Measurements from ENCODE around the gene ZNF516.

ZNF516 gene

DNA sequence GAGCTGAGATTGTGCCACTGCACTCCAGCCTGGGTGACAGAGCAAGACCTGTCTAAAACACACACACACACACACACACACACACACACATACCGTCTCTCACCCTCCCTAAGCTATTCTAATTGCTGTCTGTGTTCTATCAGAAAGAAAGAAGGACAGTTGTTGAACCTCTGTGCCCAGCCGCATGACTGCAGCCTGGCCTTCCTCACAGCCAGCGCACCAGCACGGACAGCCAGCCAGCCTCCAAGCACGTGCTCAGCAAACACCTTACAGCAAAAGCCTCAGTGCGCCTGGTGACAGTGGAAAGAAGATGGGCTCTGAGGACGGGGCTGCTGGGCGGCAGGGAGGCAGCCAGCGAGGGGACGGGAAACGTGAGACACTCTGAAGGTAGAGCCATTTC, 58.0 kb downstream of the ZNF516 start:
- ChIA-PET POLR2A (no interaction called here), CTCF (interaction anchor here (1.0 to 1.5 kb wide), 2 partner anchors 16 to 38 kb away, joined by 3 to 5 read pairs; no protein-coding TSS in a partner anchor)
- Histone ChIP-seq H3K9me3 (ENCODE audit: control insufficient read depth, insufficient read depth, low read depth, low read length) (no peaks in the 10 kb centered on the region), H3K27ac (ENCODE audit: extremely low read depth, low read depth, low read length) (no peak overlapping the region), H3K36me3 (ENCODE audit: control insufficient read depth in 2 of 2, insufficient read depth in 1 of 2, low read length in 2 of 2) (peaks cover 6 to 61% of the 10 kb centered on the region in 2 experiments; a peak in 2 of 3 replicates), H3K4me1 (ENCODE audit: control insufficient read depth, insufficient read depth, low read length) (no peaks in the 10 kb centered on the region), H3K4me3 (ENCODE audit: low read depth, low read length) (no peak overlapping the region)
- TF ChIP-seq, protein P1, sequence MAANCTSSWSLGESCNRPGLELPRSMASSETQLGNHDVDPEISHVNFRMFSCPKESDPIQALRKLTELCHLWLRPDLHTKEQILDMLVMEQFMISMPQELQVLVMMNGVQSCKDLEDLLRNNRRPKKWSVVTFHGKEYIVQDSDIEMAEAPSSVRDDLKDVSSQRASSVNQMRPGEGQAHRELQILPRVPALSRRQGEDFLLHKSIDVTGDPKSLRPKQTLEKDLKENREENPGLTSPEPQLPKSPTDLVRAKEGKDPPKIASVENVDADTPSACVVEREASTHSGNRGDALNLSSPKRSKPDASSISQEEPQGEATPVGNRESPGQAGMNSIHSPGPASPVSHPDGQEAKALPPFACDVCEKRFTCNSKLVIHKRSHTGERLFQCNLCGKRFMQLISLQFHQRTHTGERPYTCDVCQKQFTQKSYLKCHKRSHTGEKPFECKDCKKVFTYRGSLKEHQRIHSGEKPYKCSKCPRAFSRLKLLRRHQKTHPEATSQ (tag by site-specific recombination; IDR thresholded peaks at IDR 0.05): no peak

DNA sequence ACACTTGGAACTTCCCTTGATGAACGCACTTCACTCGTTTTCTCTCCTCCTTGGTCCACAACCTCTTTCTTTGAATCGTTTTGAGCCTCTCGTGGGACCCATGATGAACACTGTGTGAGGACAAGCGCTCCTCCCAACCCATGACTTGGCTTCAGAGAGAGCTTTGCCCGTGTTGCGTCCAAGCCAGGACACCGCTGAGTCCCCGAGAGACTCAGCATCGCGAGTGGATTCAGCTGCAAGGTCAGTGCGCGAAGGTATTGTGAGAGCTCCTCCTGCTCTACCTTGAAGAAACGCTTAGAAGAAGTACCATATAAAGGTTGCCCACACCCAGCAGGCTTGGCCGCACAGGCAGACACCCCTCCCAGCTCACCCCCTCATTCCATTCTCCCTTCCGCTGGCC, 58.7 kb downstream of the ZNF516 start:
- ChIA-PET CTCF (interaction anchor here (1.0 to 1.5 kb wide), 2 partner anchors 17 to 38 kb away, joined by 3 to 5 read pairs; no protein-coding TSS in a partner anchor), POLR2A (no interaction called here)
- Histone ChIP-seq H3K4me3 (ENCODE audit: low read depth, low read length) (no peak overlapping the region), H3K27ac (ENCODE audit: extremely low read depth, low read depth, low read length) (no peak overlapping the region), H3K4me1 (ENCODE audit: control insufficient read depth, insufficient read depth, low read length) (no peaks in the 10 kb centered on the region), H3K9me3 (ENCODE audit: control insufficient read depth, insufficient read depth, low read depth, low read length) (no peaks in the 10 kb centered on the region), H3K36me3 (ENCODE audit: control insufficient read depth in 2 of 2, insufficient read depth in 1 of 2, low read length in 2 of 2) (peaks cover 6 to 55% of the 10 kb centered on the region in 2 experiments; a peak in 2 of 3 replicates)
- TF ChIP-seq, protein P2, sequence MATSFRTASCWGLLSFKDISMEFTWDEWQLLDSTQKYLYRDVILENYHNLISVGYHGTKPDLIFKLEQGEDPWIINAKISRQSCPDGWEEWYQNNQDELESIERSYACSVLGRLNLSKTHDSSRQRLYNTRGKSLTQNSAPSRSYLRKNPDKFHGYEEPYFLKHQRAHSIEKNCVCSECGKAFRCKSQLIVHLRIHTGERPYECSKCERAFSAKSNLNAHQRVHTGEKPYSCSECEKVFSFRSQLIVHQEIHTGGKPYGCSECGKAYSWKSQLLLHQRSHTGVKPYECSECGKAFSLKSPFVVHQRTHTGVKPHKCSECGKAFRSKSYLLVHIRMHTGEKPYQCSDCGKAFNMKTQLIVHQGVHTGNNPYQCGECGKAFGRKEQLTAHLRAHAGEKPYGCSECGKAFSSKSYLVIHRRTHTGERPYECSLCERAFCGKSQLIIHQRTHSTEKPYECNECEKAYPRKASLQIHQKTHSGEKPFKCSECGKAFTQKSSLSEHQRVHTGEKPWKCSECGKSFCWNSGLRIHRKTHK (tag by site-specific recombination; IDR thresholded peaks at IDR 0.05): no peak
- TF ChIP-seq ZNF529 (tag by site-specific recombination; IDR thresholded peaks at IDR 0.05; ENCODE audit: insufficient replicate concordance) (no peak), ZNF146 (tag by site-specific recombination; IDR thresholded peaks at IDR 0.05) (no peak), ZBTB7A (tag by site-specific recombination; IDR thresholded peaks at IDR 0.05; ENCODE audit: low read depth) (no peak), PRDM1 (tag by site-specific recombination; IDR thresholded peaks at IDR 0.05) (no peak), FEZF1 (tag by site-specific recombination; IDR thresholded peaks at IDR 0.05) (no peak), ZNF501 (tag by site-specific recombination; IDR thresholded peaks at IDR 0.05) (no peak), ZNF24 (tag by site-specific recombination; IDR thresholded peaks at IDR 0.05) (no peak), ZNF561 (tag by site-specific recombination; IDR thresholded peaks at IDR 0.05; ENCODE audit: borderline replicate concordance) (no peak), MZF1 (tag by site-specific recombination; IDR thresholded peaks at IDR 0.05; ENCODE audit: borderline replicate concordance) (no peak), SCRT2 (tag by site-specific recombination; IDR thresholded peaks at IDR 0.05) (no peak), GLIS2 (tag by site-specific recombination; IDR thresholded peaks at IDR 0.05) (no peak)
- TF ChIP-seq, protein P3, sequence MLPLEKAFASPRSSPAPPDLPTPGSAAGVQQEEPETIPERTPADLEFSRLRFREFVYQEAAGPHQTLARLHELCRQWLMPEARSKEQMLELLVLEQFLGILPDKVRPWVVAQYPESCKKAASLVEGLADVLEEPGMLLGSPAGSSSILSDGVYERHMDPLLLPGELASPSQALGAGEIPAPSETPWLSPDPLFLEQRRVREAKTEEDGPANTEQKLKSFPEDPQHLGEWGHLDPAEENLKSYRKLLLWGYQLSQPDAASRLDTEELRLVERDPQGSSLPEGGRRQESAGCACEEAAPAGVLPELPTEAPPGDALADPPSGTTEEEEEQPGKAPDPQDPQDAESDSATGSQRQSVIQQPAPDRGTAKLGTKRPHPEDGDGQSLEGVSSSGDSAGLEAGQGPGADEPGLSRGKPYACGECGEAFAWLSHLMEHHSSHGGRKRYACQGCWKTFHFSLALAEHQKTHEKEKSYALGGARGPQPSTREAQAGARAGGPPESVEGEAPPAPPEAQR (tag by site-specific recombination; IDR thresholded peaks at IDR 0.05): no peak
- TF ChIP-seq, protein P4, sequence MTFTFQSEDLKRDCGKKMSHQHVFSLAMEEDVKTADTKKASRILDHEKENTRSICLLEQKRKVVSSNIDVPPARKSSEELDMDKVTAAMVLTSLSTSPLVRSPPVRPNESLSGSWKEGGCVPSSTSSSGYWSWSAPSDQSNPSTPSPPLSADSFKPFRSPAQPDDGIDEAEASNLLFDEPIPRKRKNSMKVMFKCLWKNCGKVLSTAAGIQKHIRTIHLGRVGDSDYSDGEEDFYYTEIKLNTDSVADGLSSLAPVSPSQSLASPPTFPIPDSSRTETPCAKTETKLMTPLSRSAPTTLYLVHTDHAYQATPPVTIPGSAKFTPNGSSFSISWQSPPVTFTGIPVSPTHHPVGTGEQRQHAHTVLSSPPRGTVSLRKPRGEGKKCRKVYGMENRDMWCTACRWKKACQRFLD (tag by site-specific recombination; IDR thresholded peaks at IDR 0.05): no peak

DNA sequence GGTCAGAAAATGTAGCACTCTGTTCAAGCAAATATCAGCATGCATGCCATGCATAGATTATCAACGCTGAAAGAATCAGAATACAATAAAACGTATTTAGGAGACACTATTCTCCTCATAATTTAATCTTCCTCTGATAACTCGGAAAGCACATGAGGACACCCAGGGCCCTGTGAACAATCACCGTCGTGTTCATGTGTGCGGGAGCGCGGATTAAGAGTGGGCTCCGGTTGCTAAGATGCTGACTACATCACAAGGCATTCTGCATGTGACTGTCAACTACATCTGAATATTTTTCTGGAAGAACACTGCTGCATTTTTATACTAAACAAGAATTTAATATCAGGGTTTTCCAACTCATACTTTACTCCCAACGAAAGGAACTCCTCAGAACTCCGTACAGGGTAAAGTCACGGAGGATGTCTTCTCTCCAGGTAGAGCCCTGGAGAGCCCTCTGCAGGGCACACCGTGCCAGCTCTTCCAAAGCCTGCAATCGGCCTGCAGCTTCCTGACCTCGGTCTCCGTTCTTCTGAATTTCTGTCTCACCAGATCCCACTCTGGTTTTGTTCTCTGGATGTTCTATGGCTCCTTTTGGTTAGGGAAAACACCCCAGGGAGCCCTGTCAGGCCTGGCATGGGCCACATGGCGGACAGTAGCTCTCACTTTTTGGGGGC, 59.6 kb downstream of the ZNF516 start:
- Histone ChIP-seq H3K4me1 (ENCODE audit: control insufficient read depth, insufficient read depth, low read length) (no peaks in the 10 kb centered on the region), H3K36me3 (ENCODE audit: control insufficient read depth in 2 of 2, insufficient read depth in 1 of 2, low read length in 2 of 2) (peaks cover 1 to 46% of the 10 kb centered on the region in 2 experiments; a peak in 2 of 3 replicates), H3K9me3 (ENCODE audit: control insufficient read depth, insufficient read depth, low read depth, low read length) (no peaks in the 10 kb centered on the region), H3K4me3 (ENCODE audit: low read depth, low read length) (no peak overlapping the region), H3K27ac (ENCODE audit: extremely low read depth, low read depth, low read length) (no peak overlapping the region)
- CTCF ChIA-PET: interaction anchor here (1.5 kb wide), 1 partner anchor 37 kb away, joined by 5 read pairs; no protein-coding TSS in a partner anchor
- POLR2A ChIA-PET: no interaction called here
- TF ChIP-seq YY2 (tag by site-specific recombination; IDR thresholded peaks at IDR 0.05) (no peak), ZNF37A (tag by site-specific recombination; IDR thresholded peaks at IDR 0.05) (no peak), REPIN1 (tag by site-specific recombination; IDR thresholded peaks at IDR 0.05; ENCODE audit: low read depth) (no peak), ZNF768 (tag by site-specific recombination; IDR thresholded peaks at IDR 0.05) (no peak)
- TF ChIP-seq, protein P5, sequence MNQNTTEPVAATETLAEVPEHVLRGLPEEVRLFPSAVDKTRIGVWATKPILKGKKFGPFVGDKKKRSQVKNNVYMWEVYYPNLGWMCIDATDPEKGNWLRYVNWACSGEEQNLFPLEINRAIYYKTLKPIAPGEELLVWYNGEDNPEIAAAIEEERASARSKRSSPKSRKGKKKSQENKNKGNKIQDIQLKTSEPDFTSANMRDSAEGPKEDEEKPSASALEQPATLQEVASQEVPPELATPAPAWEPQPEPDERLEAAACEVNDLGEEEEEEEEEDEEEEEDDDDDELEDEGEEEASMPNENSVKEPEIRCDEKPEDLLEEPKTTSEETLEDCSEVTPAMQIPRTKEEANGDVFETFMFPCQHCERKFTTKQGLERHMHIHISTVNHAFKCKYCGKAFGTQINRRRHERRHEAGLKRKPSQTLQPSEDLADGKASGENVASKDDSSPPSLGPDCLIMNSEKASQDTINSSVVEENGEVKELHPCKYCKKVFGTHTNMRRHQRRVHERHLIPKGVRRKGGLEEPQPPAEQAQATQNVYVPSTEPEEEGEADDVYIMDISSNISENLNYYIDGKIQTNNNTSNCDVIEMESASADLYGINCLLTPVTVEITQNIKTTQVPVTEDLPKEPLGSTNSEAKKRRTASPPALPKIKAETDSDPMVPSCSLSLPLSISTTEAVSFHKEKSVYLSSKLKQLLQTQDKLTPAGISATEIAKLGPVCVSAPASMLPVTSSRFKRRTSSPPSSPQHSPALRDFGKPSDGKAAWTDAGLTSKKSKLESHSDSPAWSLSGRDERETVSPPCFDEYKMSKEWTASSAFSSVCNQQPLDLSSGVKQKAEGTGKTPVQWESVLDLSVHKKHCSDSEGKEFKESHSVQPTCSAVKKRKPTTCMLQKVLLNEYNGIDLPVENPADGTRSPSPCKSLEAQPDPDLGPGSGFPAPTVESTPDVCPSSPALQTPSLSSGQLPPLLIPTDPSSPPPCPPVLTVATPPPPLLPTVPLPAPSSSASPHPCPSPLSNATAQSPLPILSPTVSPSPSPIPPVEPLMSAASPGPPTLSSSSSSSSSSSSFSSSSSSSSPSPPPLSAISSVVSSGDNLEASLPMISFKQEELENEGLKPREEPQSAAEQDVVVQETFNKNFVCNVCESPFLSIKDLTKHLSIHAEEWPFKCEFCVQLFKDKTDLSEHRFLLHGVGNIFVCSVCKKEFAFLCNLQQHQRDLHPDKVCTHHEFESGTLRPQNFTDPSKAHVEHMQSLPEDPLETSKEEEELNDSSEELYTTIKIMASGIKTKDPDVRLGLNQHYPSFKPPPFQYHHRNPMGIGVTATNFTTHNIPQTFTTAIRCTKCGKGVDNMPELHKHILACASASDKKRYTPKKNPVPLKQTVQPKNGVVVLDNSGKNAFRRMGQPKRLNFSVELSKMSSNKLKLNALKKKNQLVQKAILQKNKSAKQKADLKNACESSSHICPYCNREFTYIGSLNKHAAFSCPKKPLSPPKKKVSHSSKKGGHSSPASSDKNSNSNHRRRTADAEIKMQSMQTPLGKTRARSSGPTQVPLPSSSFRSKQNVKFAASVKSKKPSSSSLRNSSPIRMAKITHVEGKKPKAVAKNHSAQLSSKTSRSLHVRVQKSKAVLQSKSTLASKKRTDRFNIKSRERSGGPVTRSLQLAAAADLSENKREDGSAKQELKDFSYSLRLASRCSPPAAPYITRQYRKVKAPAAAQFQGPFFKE (tag by site-specific recombination; IDR thresholded peaks at IDR 0.05; ENCODE audit: borderline replicate concordance): no peak

Data from HEK293 (cell line).